HG03460 (cell line): ENCODE measurements around the gene NLE1.
"Not testable (repeated sequence)": the region's sequence is repeated elsewhere in the genome, so short reads cannot be mapped to it uniquely, and the experiment has no call there.

ENCODE experiments used
- ATAC-seq: cut with Tn5 transposase; IDR thresholded peaks from one replicate; pipeline ENCODE4 v1.9.1; 2021; ENCODE audit not compliant: unreplicated experiment

The NLE1 gene

DNA sequence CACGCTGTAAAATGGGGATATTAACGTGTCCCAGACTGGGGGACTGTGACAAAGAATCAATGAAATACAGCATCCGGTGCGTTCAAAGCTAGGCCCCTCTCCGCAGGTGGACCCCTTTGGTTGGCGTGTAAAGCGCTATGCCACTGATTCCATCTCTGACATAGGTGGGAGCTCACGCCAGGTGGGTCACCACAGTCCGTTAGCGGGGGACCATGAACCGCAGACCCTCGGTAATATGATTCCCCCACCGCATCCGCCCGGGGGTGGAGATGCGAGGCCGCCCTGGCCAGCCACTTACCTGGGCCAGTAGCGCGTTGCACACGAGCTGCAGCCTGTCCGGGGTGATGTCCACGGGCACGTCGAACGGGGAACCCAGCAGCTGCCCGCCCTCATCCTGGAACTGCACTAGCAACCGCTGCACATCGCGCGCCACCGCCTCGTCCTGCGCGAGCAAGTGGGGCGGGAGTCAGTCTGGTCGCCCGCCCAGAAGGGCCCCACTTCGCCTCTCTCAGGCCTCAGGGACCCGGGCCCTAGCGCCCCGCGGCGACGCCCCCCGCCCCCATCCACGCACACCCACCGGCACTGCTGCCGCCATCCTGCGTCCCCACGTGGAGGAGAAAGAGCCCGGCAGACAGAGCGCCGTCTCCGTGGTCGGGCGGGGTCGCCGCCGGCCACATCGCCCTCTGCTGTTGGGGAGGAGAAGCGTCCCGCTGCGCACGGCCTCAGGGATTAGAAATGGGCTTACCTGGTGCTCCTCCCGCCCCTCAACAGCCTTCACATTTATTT lies at the start of gene NLE1:
Gene NLE1, minus strand, starts transcription at position 623 of the 786 bp plus-strand sequence. Its CDS starts 28 bp downstream, at position 595.
- peak; percentile 93 for ATAC-seq

GRCh38 chr17:35191001-35191695 lies 49.0 kb upstream of the NLE1 start:
- ATAC-seq: no peak

DNA sequence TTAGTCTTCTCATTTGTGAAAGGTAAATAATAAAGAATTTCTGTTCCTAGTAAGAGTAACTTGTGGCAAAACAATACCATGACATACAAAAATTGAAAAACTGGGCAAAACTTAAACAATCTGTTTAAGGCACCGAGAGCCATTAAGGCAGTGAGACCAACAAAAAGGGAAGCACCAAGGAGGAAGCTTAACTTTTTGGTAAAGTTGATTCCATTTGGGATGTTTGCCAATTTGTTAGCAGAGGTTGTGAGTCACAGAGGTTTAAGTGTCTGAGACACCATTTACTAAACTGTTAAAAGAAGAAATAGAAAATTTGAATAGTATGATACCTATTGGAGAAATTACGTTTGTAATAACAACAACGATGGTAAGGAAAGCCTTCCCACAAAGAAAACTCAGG lies 47.2 kb upstream of the NLE1 start:
- ATAC-seq: no peak

GRCh38 chr17:35188111-35188510 lies 46.0 kb upstream of the NLE1 start:
- ATAC-seq: no peak

- ATAC-seq: no peak
Measured at GRCh38 chr17:35187481-35187880, 45.4 kb upstream of the NLE1 start.

GRCh38 chr17:35185849-35186248 lies 43.7 kb upstream of the NLE1 start:
- ATAC-seq: no peak

- no peak for ATAC-seq
Measured at GRCh38 chr17:35184274-35184673, 42.2 kb upstream of the NLE1 start.

- no peak for ATAC-seq
Measured at GRCh38 chr17:35183332-35183731, 41.2 kb upstream of the NLE1 start.

- not testable (repeated sequence) for ATAC-seq
Measured at GRCh38 chr17:35179379-35179778, 37.3 kb upstream of the NLE1 start.

- no peak for ATAC-seq
Measured at GRCh38 chr17:35176897-35177296, 34.8 kb upstream of the NLE1 start.

- ATAC-seq: no peak
Measured at GRCh38 chr17:35175638-35176415, 33.7 kb upstream of the NLE1 start.

GRCh38 chr17:35174835-35175334 lies 32.8 kb upstream of the NLE1 start:
- no peak for ATAC-seq

GRCh38 chr17:35172321-35172720 lies 30.2 kb upstream of the NLE1 start:
- ATAC-seq: not testable (repeated sequence)

DNA sequence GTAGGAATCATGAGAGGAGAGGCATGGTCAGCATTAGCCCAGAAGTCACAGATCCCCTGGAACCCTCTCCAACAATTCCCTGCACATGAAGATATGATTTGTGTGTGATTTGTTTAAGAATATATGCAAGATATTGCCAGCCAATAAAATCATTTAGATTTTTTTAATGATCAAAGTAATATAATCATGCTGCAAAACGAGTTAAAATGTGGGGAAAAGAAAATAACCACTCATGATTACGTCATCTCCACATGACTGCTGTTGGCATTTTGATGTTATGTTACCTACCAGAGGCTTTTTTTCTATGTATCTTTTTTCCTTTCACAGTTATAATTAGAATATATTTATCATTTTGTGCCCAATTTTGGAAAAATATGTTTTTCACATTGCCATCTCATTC lies 29.7 kb upstream of the NLE1 start:
- no peak for ATAC-seq

DNA sequence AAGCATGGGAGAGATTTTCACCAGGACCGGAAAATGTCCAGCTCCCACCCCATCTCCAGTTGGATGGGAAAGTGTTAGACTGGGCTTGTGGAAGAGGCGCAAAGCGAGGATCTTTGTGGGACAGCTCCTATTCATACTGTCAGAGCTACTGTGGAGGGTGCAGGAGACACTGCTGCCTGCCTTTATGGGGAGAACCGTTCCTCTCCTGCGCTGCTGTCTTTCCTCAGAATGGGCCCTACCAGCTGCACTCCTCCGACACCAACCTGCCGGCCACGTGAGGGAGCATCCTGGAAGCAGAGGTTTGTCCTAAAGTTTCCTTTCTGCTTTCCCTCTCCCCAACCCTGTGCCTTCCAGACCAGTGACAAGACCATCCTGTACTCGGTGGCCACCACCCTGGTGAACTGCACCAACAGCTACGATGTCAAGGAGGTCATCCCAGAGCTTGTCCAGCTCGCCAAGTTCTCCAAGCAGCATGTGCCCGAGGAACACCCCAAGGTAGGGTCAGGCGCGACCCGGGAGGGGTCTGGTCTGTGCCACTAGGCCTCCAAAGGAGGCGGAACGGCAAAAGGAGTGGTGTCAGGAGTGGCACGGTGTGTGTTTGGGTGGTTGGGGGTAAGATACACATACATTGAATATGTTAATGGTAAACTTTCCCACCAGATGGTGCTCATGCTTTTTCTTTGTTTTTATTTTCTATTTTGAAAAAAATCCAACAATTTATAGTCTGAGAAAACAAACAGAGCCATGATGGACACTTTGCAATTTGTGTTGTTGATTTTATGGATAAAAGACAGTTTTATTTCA lies 29.1 kb upstream of the NLE1 start:
- ATAC-seq: no peak

GRCh38 chr17:35169835-35170363 lies 27.8 kb upstream of the NLE1 start:
- ATAC-seq: no peak

DNA sequence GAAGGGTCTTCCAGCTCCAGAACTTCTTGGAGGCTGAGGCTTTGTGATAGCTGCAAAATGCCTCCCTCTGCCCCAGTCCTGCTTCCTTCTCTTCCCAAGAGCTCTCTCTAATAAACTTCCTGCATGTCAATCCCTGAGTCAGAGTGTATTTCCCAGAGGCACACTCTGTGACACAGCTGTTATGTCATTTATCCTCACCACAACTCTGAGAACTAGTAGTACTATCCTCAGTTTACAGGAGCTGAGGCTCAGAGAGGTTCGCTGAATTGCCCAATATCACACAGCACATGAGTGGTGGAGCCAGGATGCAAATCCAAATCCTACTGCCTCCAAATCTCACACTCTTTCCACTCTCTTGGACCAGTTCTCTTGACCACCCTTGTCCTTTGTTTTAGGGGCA lies 25.6 kb upstream of the NLE1 start:
- no peak for ATAC-seq

GRCh38 chr17:35167046-35167445 lies 24.9 kb upstream of the NLE1 start:
- ATAC-seq: no peak

GRCh38 chr17:35166526-35166925 lies 24.4 kb upstream of the NLE1 start:
- ATAC-seq: no peak

- ATAC-seq: no peak
Measured at GRCh38 chr17:35164716-35165115, 22.6 kb upstream of the NLE1 start.
